Fibroblast of skin of back (primary cell): ENCODE measurements around the gene RGS7BP. TPM values are rescaled to one million over a fixed set of nuclear protein-coding genes. Genes with fewer than 3 reads are reported as not detected.
"Not testable (repeated sequence)": the region's sequence is repeated elsewhere in the genome, so short reads cannot be mapped to it uniquely, and the experiment has no call there.

Experiments
- DNase-seq: peaks from one replicate; pipeline ENCODE4 v3.0.0-alpha.2; 2013
- polyA plus RNA-seq, 2 experiments: library from polyadenylated mRNA; unstranded; fragments of 120-200 nt; gene quantifications; one replicate each; pipeline ENCODE4 v1.2.1, GENCODE V29; 2013; ENCODE audit not compliant: insufficient read length in 2 of 2

RGS7BP gene
- 0.07 TPM for polyA plus RNA-seq (2013, experiment 1 of 2; ENCODE audit: insufficient read length)
- polyA plus RNA-seq (2013, experiment 2 of 2; ENCODE audit: insufficient read length) = not detected

DNA sequence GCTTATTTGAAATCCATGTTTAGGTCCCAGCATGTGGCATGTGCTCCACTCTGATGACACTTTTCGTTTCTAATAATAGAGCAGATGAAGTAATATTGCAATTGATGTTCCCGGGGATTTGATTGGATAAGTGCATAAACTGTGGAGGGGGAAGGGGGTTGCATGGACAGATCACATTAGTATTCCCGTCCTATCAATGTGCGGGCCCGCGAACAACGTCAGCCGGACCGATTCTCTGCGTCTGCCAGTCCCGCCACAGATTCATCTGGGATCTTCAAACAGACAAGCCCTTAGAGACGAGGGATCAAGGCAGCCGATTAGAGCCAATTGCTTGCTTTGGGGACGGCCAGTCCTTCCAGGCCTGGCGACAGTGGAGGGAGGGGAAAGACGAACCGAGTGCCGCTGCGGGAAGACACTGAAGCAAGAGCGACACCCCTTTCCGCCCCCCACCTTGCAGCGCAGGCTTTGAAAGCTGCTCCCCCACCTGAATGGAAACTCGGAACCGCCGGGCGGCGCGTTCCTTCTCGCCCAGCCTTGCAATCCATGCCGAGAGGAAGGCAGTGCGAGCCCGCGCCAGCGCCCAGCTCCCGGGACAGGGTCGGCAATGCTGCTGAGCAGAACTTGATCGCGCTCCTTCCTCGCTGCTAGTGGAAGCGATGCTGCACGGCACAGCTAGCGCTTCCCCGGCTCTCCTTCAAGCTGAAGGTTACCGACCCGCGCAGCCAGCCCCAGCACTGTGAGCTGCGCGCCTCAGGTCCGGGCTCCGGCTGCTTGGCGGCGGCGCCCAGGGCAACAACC is at the start of gene RGS7BP:
Gene RGS7BP, plus strand, starts transcription at position 247 of the 798 bp plus-strand sequence. CDS start 610 bp downstream, outside the sequence.
- peak; percentile 19 for DNase-seq

DNA sequence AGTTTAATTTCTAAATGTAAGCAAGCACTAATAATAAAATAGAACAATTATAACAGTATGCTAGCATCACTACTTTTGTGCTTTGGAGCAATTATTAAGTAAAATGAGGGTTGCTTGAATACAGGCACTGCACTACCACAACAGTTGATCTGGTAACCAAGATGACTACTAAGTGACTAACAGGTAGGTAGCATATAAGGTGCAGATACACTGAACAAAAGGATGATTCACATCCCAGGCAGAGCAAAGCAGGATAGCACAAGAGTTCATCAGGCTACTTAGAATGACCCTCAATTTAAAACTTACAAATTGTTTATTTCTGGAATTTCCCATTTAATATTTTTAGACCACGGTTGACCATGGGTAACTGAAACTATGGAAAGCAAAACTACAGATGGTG is 48.0 kb upstream of the RGS7BP start:
- DNase-seq = no peak

DNA sequence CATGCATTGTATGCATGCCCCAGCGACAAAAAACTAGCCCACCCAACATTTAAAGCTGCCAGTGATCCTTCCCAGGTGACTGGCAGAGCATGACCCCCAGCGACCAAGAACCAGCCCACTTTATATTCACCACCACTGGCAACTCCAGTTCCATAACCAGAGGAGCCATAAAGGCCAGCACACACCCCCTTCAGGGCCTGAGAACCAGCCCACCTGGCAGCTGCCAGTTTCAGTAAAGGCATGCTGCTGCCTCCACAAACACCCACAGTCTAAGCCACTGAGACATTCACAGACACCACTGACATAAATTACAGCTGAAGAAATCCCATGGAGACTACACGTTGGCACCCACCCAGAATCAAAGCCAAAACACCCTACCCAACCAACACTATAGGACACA is 46.9 kb upstream of the RGS7BP start:
- no peak for DNase-seq

DNA sequence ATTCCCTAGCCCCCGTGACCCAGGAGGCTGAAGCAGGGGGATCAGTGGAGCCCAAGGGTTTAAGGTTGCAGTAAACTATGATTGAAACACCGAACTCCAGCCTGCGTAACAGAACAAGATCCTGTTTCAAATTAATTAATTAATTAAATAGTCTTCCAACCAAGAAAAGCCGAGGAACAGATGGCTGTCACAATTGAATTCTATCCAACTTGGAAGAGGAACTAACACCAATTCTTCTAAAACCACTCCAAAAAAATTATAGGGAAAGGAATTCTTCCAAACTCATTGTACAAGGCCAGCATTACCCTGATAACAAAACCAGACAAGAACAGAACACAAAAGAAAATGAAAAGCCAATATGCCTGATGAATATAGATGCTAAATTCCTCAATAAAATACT is 43.4 kb upstream of the RGS7BP start:
- DNase-seq = no peak

DNA sequence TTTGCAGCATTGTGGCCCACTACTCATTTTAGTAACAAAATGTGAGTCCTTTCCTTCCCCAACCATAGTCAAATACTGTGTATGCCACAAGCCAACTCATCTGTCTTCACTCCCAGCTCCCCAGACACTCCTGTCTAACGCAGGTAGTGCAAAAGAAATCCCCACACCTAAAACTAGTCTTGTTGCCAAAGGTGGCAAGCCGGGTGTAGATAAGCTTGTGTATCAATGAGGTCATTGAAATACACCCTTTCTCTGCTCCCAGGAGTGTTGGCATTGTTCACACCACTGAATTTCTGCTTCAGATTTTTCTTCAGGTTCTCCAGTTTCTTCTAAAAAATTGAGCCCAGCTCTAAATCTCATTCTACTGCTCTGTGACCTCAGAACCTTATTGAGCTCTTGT is 19.7 kb upstream of the RGS7BP start:
- no peak for DNase-seq

DNA sequence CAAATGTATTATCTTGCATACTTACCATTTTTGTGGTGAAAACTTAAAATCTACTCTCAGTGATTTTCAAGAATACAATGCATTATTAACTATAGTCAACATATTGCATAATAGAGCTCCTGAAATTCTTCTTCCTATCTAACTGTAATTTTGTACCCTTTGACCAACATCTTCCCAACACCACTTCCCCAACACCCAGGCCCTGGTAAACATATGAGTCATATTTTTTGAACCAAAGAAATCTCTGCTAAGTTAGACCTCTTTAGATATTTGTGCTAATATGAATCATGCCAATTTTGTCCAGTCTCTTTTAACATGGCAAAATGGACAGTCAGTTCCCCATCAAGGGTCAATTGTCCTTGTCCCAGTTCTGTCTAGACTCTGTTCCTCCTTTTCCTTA is 18.5 kb upstream of the RGS7BP start:
- no peak for DNase-seq

DNA sequence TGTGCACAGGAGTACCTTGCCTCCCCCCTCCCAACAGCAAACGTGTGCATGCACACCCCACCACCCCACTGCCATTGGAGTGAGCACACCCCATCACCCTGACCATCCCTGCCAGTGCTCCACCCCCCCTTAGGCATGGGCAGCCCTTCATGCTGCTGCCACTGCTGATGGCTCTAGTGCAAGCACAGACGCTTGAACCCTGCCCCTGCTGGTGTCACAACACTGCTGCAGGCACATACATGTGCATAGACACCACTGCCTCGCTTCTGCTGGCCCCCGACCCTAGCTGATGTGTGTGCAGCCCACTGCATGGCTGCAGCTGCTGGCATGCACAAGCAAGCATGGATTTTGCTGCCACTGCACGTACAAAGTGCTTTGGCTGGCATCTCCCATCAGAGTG is 16.0 kb upstream of the RGS7BP start:
- no peak for DNase-seq

DNA sequence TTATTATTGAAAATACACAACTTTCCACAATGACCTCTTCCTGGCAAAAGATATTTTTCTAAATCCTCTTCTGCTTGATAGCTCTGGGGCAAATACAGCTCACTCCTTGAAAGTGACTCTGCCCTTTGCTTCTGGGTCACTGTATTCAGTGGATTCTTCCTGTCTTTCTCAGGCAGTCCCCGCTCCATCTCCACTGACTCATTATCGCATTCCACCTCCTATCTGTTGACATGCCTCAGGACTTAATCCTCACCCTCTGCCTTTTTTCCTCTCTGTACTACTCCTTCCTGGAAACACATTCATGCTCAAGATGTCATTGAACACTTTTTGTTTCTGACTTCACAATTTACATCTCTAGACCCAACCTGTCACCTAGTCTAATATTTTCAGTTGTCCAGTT is 8.4 kb upstream of the RGS7BP start:
- DNase-seq = peak; percentile 21

DNA sequence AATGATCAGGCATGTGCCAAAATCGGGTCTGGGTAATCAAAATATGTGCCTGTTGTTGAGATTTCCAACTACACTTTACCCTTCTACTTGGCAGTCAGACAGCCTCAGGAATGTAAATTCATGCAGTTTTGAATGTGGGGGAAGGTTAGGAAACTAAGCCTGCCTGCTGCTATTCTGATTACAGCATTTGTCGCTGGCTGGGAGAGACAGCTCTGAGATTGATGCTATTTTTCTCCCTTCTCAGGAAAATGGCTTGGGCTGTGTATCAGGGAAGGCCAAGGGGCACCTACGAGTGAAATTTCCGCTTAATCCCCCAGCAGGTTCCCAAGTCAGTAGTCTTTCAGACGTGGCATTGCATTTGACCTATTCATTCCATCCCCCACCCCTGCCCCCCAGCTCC is 3.6 kb upstream of the RGS7BP start:
- no peak for DNase-seq

DNA sequence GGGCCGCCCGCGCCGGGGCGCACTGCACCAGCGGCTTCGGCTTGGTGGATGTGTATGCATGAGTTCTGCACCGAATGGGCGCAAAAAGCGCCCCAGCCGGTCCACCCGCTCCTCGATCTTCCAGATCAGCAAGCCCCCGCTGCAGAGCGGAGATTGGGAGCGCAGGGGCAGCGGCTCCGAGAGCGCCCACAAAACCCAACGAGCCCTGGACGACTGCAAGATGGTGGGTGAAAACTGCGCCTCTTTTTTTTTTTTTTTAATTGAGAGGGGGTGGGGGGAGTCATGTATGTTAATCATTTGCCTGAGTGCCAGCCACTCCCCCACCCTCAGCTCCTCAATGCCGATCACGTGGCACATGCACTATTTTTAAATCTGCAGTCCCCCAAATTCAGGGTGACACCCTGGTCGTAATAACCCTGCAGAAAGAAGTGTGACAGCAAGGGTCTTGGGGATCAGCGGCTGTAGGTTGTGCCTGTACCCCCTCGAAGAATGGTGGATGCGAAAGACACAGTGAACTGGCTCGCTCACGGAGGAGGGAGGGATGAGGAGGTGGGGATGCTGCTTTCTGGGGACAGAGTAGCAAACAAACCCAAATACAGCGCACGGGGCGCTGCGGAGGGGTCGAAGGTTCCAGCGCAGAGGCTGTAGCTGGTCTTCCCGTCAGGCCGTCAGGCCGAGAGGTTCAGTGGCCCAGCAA is 900 bp downstream of the RGS7BP start:
- DNase-seq = no peak

DNA sequence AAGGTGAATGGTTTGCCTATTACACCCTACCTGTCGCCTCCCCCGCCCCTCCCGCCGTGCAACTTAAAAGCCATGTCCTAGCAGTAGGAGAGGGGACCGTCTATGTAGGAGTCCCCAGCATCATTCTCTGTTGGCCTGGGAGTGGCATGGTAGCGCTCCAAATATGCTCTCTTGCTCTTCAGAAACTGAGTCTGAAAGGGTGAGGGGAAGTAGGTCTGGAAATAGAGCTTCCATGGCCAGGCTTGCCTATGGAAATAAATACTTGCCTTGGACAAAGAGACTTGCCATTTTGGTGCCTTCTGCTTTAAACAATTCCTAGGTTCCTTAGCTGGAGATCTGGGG is 1.4 kb downstream of the RGS7BP start:
- no peak for DNase-seq

DNA sequence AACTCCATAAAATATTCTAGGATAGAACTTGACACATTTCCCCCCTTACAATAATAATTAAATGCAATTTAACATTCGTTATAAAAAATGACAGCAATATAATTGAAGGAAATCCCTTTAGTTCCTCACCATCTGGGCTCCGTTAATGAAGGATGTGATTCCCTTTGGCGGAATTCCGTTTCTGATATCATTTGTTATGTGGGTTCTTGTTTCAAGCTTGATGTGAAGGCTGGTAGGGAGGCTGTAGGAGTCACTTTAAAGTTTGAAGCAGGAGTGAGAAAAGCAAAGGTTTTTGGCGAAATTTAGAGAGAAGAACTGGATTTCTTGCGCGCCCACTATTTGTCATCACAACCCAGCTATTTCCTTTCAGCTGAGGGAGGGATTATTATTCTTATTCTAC is 4.0 kb downstream of the RGS7BP start:
- DNase-seq = no peak

DNA sequence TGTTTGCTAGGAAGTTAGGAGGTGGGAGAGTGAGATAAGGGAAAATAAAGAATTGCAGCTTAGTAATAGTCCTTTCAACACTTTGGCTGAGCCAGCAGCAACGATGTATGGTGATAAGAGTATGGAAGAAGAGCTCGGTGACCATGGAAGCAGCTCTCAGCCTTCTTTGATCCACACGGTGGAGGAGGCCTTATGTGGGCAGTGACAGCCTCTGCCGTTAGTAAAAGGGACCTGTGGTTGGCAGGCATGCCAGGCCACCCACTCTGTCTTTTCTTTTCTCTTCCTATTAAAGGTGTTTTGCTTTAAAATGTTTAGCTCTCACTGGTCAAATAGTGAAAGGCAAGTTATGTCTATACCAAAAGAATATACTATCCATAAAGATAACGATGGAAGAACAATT is 7.7 kb downstream of the RGS7BP start:
- no peak for DNase-seq

DNA sequence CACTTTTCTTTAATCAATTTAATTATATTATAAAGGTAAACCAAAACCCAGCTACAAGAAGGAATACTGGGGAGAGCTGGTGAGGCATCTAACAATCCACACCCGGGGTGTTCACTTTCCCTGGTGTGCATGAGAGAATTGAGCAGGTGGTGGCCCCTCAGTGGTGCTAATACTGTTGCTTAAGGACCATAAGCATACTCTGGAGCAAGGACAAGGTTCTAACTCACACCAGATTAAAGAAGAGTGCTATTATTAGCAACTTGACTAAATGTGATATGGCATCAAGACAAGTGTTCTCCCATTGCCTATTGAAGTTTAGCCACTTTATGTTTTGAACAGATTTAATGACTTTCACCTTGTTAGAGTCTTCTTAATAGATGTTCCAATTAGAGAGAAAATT is 8.8 kb downstream of the RGS7BP start:
- DNase-seq = no peak

DNA sequence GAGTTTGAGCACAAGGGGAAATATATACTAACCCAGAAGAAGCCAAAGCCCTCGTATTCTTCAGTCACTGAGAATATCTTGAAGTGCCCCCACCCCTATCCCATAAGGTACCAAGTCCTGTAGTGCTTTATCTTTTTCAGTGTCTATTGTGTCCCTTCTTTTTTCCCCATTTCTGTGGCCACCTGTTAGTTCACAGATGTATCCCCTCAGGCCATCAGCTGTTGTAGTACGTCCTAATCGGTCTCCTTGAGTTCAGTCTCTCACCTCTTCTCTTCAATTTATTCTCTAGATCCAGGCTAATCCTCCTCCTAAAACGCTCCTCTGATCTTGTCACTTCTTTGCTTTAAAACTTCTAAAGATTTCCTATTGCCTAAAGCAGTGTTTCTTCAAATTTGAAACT is 10.4 kb downstream of the RGS7BP start:
- DNase-seq = no peak

DNA sequence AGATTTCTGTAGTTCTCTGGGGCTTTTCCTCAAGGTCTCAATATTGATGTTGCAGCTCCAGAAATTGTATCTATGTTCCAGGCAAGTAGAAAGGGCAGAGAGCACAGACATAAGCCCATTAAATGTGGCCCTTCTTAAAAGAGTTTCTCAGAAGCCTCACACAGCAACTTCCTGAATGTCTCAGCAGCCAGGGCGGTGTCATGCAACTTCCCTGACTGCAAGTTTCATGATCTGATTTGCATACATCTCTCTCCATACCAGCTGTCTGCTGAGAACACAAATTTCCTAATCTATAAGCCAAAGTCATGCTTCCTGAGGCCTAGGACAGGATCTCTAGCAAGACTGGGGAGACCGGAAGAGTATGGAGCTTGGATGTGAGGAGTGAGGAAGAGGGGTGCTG is 13.0 kb downstream of the RGS7BP start:
- no peak for DNase-seq

DNA sequence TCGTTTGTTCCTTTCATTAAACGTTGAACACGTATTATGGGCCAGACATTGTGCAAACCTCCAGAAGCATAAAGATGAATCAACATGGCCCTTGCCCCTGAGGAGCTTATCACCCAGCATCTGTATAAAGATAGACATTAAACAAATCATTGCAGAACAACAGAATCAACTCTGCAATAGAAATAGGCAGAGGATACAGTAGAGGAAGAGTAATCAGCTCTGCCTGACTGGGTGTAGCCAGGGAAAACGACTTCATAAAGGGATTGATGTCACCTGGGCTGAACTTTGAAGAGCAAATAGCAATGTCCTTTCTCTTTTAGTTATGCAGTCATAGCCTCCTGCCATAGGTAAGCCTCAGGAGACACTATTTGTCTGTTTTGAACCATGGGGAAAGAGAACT is 13.4 kb downstream of the RGS7BP start:
- DNase-seq = no peak

DNA sequence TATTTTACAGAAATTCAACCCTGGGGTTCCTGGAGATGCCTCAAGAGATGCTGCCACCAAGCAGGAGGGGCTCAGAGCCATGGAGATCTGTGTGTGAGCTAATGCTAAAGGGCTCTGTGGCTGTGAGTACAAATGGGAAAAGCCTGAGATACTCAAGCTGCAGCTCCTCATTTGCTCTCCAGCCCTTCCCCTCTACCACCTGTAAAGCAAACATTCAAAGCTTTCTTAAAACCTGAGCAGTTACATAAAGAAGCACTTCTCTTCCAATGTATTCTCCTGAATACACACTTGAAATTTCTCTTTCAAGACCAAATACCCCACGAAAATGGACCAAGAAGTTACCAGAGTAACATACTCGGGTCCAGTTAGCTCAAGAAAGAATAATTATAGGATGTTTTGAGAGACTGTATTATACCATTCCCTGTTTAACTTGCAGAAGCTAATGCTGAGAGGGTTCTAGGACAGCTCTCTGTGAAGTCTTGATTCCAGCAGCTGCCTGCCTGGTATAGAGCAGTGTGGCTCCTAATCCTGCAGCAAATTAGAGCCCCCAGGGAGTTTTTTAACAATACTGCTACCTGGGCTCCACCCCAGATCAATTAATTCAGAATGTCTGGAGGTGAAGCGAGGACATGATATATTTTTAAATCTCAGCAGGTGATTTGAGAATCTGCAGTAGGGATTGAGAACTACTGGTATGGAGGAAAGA is 21.1 kb downstream of the RGS7BP start:
- DNase-seq = no peak

DNA sequence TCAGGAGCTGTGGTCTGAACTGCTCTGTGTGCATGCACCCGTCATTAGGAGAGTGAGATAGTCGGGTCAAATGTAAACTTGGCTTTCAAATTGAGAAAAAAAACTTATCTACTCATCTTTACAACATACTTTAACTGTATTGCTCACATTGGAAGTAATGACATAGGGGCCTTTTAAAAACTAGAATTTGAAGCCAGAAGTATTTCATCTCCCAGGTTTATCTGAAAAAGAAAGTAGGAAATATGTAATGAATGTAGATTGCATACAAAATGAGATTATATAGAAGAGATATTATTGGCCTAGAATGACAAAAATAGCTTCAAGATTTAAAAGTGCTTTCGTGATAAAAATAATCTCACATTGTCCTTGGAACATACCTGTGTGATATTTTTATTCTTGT is 24.3 kb downstream of the RGS7BP start:
- no peak for DNase-seq

DNA sequence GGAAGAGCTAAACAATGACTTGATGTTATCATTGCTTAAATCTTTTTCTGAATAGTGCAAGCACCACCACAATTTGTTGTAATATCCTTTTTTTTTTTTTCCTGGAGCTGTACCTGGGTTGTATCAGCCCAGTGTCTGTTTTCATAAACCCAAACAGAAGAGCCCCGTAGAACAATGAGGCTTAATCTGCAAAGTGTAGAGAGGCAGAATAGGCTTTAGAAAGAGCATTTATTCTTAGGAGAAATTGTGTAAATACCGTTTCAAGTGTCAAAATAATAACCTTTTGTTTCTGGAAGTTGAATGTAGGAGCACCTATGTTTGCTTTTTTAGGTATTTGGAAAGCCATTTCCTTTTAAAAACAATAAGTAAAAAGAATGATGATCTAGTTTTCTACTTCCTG is 26.4 kb downstream of the RGS7BP start:
- DNase-seq = no peak

DNA sequence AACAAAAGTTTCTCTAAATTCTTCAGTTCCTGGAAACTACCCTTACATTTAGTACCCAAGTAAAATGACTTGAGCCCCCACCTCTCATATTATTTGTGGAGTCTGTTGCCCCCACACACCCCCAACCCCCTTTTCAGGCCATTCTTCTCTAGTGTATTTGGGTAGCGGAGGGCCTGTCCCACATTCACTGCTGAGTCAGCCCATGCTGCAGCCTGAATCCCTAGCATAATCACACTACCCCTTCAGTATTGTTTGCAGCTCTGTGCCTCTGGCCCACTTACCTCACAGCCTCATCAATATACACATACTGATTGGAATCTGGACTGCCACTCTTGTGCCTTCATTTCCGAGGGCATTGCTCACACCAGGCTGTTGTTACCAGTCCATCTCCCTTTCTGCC is 26.8 kb downstream of the RGS7BP start:
- DNase-seq = no peak

DNA sequence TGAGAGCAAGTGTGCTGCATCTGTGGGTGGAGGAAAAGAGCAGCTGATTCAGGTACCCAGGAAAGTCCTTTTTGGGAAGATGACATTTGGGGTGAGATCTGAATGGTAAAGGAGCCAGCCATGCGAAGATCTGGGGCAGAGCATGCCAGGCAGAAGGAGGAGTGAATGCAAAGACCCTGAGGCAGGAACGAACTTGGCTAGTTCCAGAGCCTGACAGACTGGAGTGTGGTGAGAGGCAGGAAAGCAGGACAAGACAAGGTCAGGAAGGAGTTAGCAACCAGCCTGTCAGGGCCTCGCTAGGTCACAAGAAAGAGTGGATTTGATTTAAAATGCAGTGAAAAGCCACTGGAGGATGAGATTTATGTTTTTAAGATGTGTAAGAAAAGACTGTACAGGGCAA is 28.2 kb downstream of the RGS7BP start:
- no peak for DNase-seq

DNA sequence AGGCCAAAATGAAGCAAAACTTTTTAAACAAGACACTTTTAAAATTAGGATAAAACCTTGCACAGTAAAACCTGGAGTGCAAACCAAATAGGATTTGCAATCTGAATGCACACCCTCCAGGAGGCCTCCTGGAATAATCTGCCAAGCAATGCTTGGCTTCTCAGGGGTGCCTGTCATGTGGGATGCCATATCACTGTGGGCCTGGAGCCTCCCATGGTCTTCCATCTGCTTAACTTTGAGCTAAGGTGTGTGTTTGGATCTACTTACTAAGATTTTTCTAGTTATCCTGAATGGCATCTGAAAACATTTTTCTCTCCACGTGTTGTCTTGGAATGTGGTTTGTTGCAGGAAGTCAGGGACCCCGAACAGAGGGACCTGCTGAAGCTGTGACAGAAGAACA is 52.1 kb downstream of the RGS7BP start:
- no peak for DNase-seq

DNA sequence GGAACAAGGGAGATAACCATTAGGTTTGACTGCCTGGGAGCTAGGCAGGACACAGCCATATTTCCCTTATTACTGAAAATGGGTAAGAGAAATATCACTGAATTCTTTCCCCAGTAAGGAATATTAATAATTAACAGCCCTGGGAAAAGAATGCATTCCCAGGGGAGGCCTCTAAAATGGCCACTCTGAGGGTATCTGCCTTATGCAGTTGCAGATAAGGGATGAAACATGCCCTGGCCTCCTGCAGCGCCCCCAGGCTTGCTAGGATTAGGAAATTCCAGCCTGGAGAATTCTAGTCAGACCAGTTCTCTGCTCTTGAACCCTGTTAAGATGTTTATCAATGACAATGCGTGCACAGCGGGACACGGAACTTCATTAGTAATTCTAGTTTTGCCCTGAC is 52.8 kb downstream of the RGS7BP start:
- not testable (repeated sequence) for DNase-seq
